Endothelial cell of umbilical vein (primary cell): Measurements from ENCODE around the gene FBXL4. TPM values are rescaled to one million over a fixed set of nuclear protein-coding genes. Genes with fewer than 3 reads are reported as not detected.

Source experiments
- BruUV-seq: library from RNA; stranded (reverse); fragments of 400-500 nt; replicated peaks from 2 replicates; lab custom pipeline; 2021; lab: Mats Ljungman, UMichigan
- CTCF ChIA-PET: fragments of 300-600, 350-600 bp; sonication (Branson Sonifier 250); formaldehyde crosslinking; loops from one replicate; lab custom pipeline; 2021; ENCODE audit warnings: antibody characterized with exemption, inconsistent platforms; lab: Charles Lee
- POLR2A ChIA-PET: fragments of 300-600, 350-600 bp; sonication (Branson Sonifier 250); formaldehyde crosslinking; loops from one replicate; lab custom pipeline; 2021; ENCODE audit warnings: antibody characterized with exemption, inconsistent platforms; lab: Charles Lee
- DNase-seq: peaks from one replicate; pipeline ENCODE4 v3.0.0-alpha.2; 2011; ENCODE audit warnings: low read depth, low spot score
- FAIRE-seq: peaks from 2 replicates; lab custom pipeline; 2011; peaks lifted over from hg19 to GRCh38; lab: Jason Lieb, UNC
- H2AFZ ChIP-seq: 2 replicates; pipeline ENCODE4 v1.6.0; 2012; ENCODE audit warnings: low read depth, low read length, control low read depth, inconsistent platforms
- H3K27ac ChIP-seq: 2 replicates; pipeline ENCODE4 v1.5.1; 2011; ENCODE audit warnings: low read depth, mild to moderate bottlenecking, control low read depth, low read length, moderate library complexity; ENCODE audit not compliant: insufficient read depth
- H3K27me3 ChIP-seq, 2 experiments: 2 replicates each; pipeline versions ENCODE4 v1.6.0 to v1.6.1; 2011; ENCODE audit warnings: low read length in 2 of 2, mixed read lengths in 1 of 2; ENCODE audit not compliant: control insufficient read depth in 2 of 2, insufficient read depth in 2 of 2
- H3K36me3 ChIP-seq, 2 experiments: 2 replicates in 1 of 2; 3 replicates in 1 of 2; pipeline ENCODE4 v1.5.1; 2011; ENCODE audit warnings: low read length in 2 of 2, mild to moderate bottlenecking in 1 of 2, moderate library complexity in 1 of 2; ENCODE audit not compliant: control insufficient read depth in 2 of 2, insufficient read depth in 2 of 2; ENCODE audit errors: extremely low read depth in 1 of 2
- H3K4me1 ChIP-seq: 3 replicates; pipeline ENCODE4 v1.5.1; 2011; ENCODE audit warnings: mild to moderate bottlenecking, low read length; ENCODE audit not compliant: control insufficient read depth, insufficient read depth; ENCODE audit errors: extremely low read depth
- H3K4me2 ChIP-seq: 2 replicates; pipeline ENCODE4 v1.6.1; 2011; ENCODE audit warnings: low read length, control low read depth, mixed read lengths; ENCODE audit not compliant: insufficient read depth
- H3K4me3 ChIP-seq, 3 experiments: fragments of 200-600 bp in 1 of 3; sonication (generic), shearing (Covaris generic) in 1 of 3; replicated peaks in 1 of 3; 2 replicates each; pipeline ENCODE4 v1.5.1; 2011 to 2016; ENCODE audit warnings: control low read depth in 3 of 3, low read length in 3 of 3, mild to moderate bottlenecking in 2 of 3, inconsistent platforms in 1 of 3, low read depth in 1 of 3, moderate library complexity in 1 of 3; ENCODE audit not compliant: insufficient read depth in 1 of 3
- H3K79me2 ChIP-seq: 2 replicates; pipeline ENCODE4 v1.6.0; 2012; ENCODE audit warnings: low read length, inconsistent platforms; ENCODE audit not compliant: control insufficient read depth, insufficient read depth
- H3K9ac ChIP-seq: replicated peaks from 2 replicates; pipeline ENCODE3; 2011; ENCODE audit warnings: low read length, control low read depth; ENCODE audit not compliant: insufficient read depth; ENCODE audit errors: extremely low read depth
- H3K9me1 ChIP-seq: replicated peaks from 3 replicates; pipeline ENCODE4 v1.6.0; 2011; ENCODE audit warnings: mild to moderate bottlenecking, low read length; ENCODE audit not compliant: control insufficient read depth, insufficient read depth; ENCODE audit errors: extremely low read depth
- H3K9me3 ChIP-seq: replicated peaks from 2 replicates; pipeline ENCODE4 v1.5.1; 2012; ENCODE audit warnings: low read length, inconsistent platforms; ENCODE audit not compliant: control insufficient read depth, insufficient read depth
- H4K20me1 ChIP-seq: replicated peaks from 2 replicates; pipeline ENCODE3; 2011; ENCODE audit warnings: mild to moderate bottlenecking, low read length; ENCODE audit not compliant: control insufficient read depth, insufficient read depth; ENCODE audit errors: extremely low read depth
- EZH2 ChIP-seq: IDR thresholded peaks from 2 replicates; pipeline ENCODE4 v1.6.1; 2012; ENCODE audit warnings: borderline replicate concordance, low read depth, mild to moderate bottlenecking, moderate library complexity, low read length, inconsistent platforms; ENCODE audit not compliant: severe bottlenecking
- FOS ChIP-seq: IDR thresholded peaks from 2 replicates; pipeline ENCODE4 v1.6.1; 2011; ENCODE audit warnings: mild to moderate bottlenecking, low read length, moderate library complexity, borderline replicate concordance; ENCODE audit not compliant: insufficient read depth
- GATA2 ChIP-seq: IDR thresholded peaks from 2 replicates; pipeline ENCODE4 v1.7.0; 2011; ENCODE audit warnings: low read depth, mild to moderate bottlenecking, moderate library complexity, mixed read lengths, low read length; ENCODE audit not compliant: insufficient read length, insufficient read depth
- dilution Hi-C: fragments of 300-500 bp; cut with MboI; formaldehyde crosslinking; loops from one replicate; pipeline ENCODE4 v1.15.0; 2019; ENCODE audit warnings: low sequenced_read_pairs; ENCODE audit not compliant: extremely low pct_ligation_motif_present
- intact Hi-C: fragments of 100-400 bp; cut with micrococcal nuclease; formaldehyde crosslinking; loops from one replicate; pipeline ENCODE4 v1.10.0; 2022
- polyA plus RNA-seq, 4 experiments: library from polyadenylated mRNA; depleted of rRNA in 3 of 4; stranded (reverse) in 3 of 4; unstranded in 1 of 4; fragments of >200 nt; gene quantifications; 2 replicates each; pipeline versions ENCODE4 v1.2.1 to v1.2.3, GENCODE V29; 2011 to 2012; ENCODE audit warnings: missing spikeins in 1 of 4
- total RNA-seq: library from RNA; stranded (reverse); gene quantifications from 2 replicates; pipeline ENCODE4 v1.2.3, GENCODE V29; 2021

Gene FBXL4
- total and polyA plus RNA-seq, 2 donors (not counting 3 experiments of a cell fraction or from before 2014, with no cell fraction given), result 7.0 to 9.8 TPM

GRCh38 chr6:98843271-98844243 lies 104.2 kb downstream of the FBXL4 start:
- no peak overlapping the region for H3K27ac ChIP-seq
- BruUV-seq, result no TSS peak
- H3K79me2 ChIP-seq, result no peaks in the 10 kb centered on the region
- H3K4me3 ChIP-seq, result no peak overlapping the region
- no peak overlapping the region for H3K9ac ChIP-seq
- TF ChIP-seq FOS, result no peak
- no peak for TF ChIP-seq GATA2
- TF ChIP-seq EZH2, result peak; percentile 89
- ChIA-PET POLR2A (no interaction called here), CTCF (interaction anchor here (0.6 to 2.1 kb wide), 9 partner anchors 9 to 1346 kb away, joined by 3 to 11 read pairs (median 4); partner anchors contain the start of gene POU3F2)
- no peak overlapping the region for H2AFZ ChIP-seq
- H3K9me1 ChIP-seq, result no peaks in the 10 kb centered on the region
- H3K36me3 ChIP-seq, result no peaks in the 10 kb centered on the region
- no peak for DNase-seq
- FAIRE-seq, result no peak
- H3K27me3 ChIP-seq, result peaks cover 85 to 100% of the 10 kb centered on the region in 2 experiments
- intact Hi-C loops, result loop anchor here (1.0 to 10.0 kb wide), 6 partner anchors 9 to 1775 kb away; partner anchors contain the start of gene POU3F2
- no peaks in the 10 kb centered on the region for H4K20me1 ChIP-seq
- H3K4me1 ChIP-seq, result peaks cover 2% of the 10 kb centered on the region
- no peak overlapping the region for H3K4me2 ChIP-seq
- H3K9me3 ChIP-seq, result no peaks in the 10 kb centered on the region
- dilution Hi-C loops, result no loop called here
